NK-92 (cell line): ENCODE data around the gene BUD23.
A peak's percentile ranks its signal among the peaks of the same experiment; 100 is the strongest.
"Not testable (repeated sequence)": the region's sequence is repeated elsewhere in the genome, so short reads cannot be mapped to it uniquely, and the experiment has no call there.

Source experiments
- DNase-seq: peaks from one replicate; lab custom pipeline; 2025; ENCODE audit not compliant: unreplicated experiment; lab: John Stamatoyannopoulos, UW

BUD23 gene

GRCh38 chr7:73683056-73683787 lies at the start of gene BUD23, which contains the start of gene DNAJC30:
Gene BUD23, plus strand, starts transcription at chr7:73683597. Its CDS starts 29 bp downstream, at chr7:73683626.
Gene DNAJC30, minus strand, starts transcription at chr7:73683453. Its CDS starts 30 bp downstream, at chr7:73683423.
- DNase-seq, result peak; percentile 91

GRCh38 chr7:73633844-73634243 lies 49.6 kb upstream of the BUD23 start:
- no peak for DNase-seq

- DNase-seq, result no peak
Measured at GRCh38 chr7:73635428-73636200, 47.8 kb upstream of the BUD23 start.

GRCh38 chr7:73638911-73639310 lies 44.5 kb upstream of the BUD23 start:
- DNase-seq, result no peak

- DNase-seq, result no peak
Measured at GRCh38 chr7:73642834-73643233, 40.6 kb upstream of the BUD23 start.

GRCh38 chr7:73644688-73645286 lies 38.6 kb upstream of the BUD23 start:
- no peak for DNase-seq

- no peak for DNase-seq
Measured at GRCh38 chr7:73645643-73646174, 37.7 kb upstream of the BUD23 start.

- DNase-seq, result no peak
Measured at GRCh38 chr7:73646785-73647724, 36.3 kb upstream of the BUD23 start.

- DNase-seq, result no peak
Measured at GRCh38 chr7:73647725-73648592, 35.4 kb upstream of the BUD23 start.

GRCh38 chr7:73648593-73649332 lies 34.6 kb upstream of the BUD23 start:
- DNase-seq, result no peak

- no peak for DNase-seq
Measured at GRCh38 chr7:73649576-73649975, 33.8 kb upstream of the BUD23 start.

- no peak for DNase-seq
Measured at GRCh38 chr7:73650524-73650923, 32.9 kb upstream of the BUD23 start.

GRCh38 chr7:73652541-73652949 lies 30.9 kb upstream of the BUD23 start:
- no peak for DNase-seq

GRCh38 chr7:73655309-73655708 lies 28.1 kb upstream of the BUD23 start:
- DNase-seq, result not testable (repeated sequence)

- no peak for DNase-seq
Measured at GRCh38 chr7:73659983-73660382, 23.4 kb upstream of the BUD23 start.

- DNase-seq, result not testable (repeated sequence)
Measured at GRCh38 chr7:73660594-73660993, 22.8 kb upstream of the BUD23 start.

GRCh38 chr7:73663033-73663432 lies 20.4 kb upstream of the BUD23 start:
- DNase-seq, result no peak

GRCh38 chr7:73667344-73668102 lies 15.9 kb upstream of the BUD23 start, which contains the start of gene VPS37D:
Gene VPS37D, plus strand, starts transcription at chr7:73667831. Its CDS starts 128 bp downstream, at chr7:73667959.
- peak; percentile 51 for DNase-seq
